MG63 (cell line): ENCODE measurements around the gene ST8SIA4. TPM values are rescaled to one million over a fixed set of nuclear protein-coding genes. Genes with fewer than 3 reads are reported as not detected.
A peak's percentile ranks its signal among the peaks of the same experiment; 100 is the strongest.
"Not testable (repeated sequence)": the region's sequence is repeated elsewhere in the genome, so short reads cannot be mapped to it uniquely, and the experiment has no call there.

Experiments
- DNase-seq: peaks from one replicate; pipeline ENCODE4 v3.0.0-alpha.2; 2020
- H3K27me3 ChIP-seq: fragments of 250-450 bp; sonication (Bioruptor Pico); 2 replicates; pipeline ENCODE4 v1.5.1; 2020; ENCODE audit warnings: mild to moderate bottlenecking, moderate library complexity
- H3K36me3 ChIP-seq: fragments of 250-450 bp; sonication (Bioruptor Pico); 2 replicates; pipeline ENCODE4 v1.5.1; 2020; ENCODE audit warnings: mild to moderate bottlenecking, moderate library complexity
- H3K4me3 ChIP-seq: fragments of 250-450 bp; sonication (Bioruptor Pico); 2 replicates; pipeline ENCODE4 v1.5.1; 2020; ENCODE audit warnings: mild to moderate bottlenecking, moderate library complexity
- H3K9me3 ChIP-seq: fragments of 250-450 bp; sonication (Bioruptor Pico); 2 replicates; pipeline ENCODE4 v1.5.1; 2020; ENCODE audit warnings: mild to moderate bottlenecking, moderate library complexity
- total RNA-seq: library from RNA; depleted of rRNA; stranded (reverse); fragments of >200 nt; shearing (Covaris generic); gene quantifications from 2 replicates; pipeline ENCODE4 v1.2.3, GENCODE V29; 2014; ENCODE audit warnings: low replicate concordance

Gene ST8SIA4
- total RNA-seq, 1 experiment from 2014 or later = not detected

DNA sequence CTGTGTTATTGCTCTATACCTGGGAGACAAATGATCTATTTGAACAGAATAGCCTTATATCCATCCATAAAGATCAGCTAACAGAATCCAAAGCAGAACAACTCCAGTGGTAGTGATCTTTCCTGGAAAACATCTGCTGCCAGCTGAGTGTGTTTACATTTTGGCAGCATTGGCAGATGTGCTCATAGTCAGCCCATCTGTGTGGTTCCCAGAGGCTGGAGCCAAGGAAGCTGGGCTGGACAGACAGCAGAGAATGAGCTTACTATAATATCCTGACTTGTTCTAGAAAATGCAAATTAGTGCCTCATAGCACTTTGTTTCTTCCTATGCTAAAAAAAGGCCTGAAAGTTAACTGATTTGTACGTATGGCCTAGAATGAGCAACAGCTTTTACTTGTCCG lies 99.7 kb downstream of the ST8SIA4 start:
- no peak overlapping the region for H3K4me3 ChIP-seq
- no peaks in the 10 kb centered on the region for H3K27me3 ChIP-seq
- H3K36me3 ChIP-seq = no peaks in the 10 kb centered on the region
- DNase-seq = peak; percentile 78
- H3K9me3 ChIP-seq = no peaks in the 10 kb centered on the region

GRCh38 chr5:100802208-100802607 lies 100.9 kb downstream of the ST8SIA4 start:
- no peak for DNase-seq
- no peaks in the 10 kb centered on the region for H3K27me3 ChIP-seq
- no peak overlapping the region for H3K4me3 ChIP-seq
- no peaks in the 10 kb centered on the region for H3K9me3 ChIP-seq
- H3K36me3 ChIP-seq = no peaks in the 10 kb centered on the region

GRCh38 chr5:100800562-100800961 lies 102.5 kb downstream of the ST8SIA4 start:
- DNase-seq = no peak
- H3K36me3 ChIP-seq = no peaks in the 10 kb centered on the region
- H3K27me3 ChIP-seq = no peaks in the 10 kb centered on the region
- H3K9me3 ChIP-seq = no peaks in the 10 kb centered on the region
- H3K4me3 ChIP-seq = no peak overlapping the region

DNA sequence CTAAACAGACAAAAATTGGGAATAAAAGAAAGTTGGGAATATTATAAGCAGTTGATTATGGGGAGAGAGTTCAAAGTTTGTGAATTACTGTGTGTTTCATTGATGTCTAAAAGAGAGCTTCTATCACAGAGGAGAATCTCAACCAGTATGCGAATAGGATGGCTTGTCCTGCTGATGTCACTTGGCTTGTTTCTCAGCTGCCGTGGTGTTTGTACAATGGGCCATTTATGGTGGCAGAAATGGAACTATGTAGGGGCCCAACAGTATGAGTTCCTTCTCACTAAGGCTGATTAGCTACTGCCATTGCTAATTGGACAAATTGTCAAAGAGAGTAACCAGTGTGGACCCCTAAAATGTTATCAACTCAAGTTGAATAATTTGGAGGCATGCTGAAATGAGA lies 103.9 kb downstream of the ST8SIA4 start:
- no peak for DNase-seq
- H3K9me3 ChIP-seq = no peaks in the 10 kb centered on the region
- H3K27me3 ChIP-seq = no peaks in the 10 kb centered on the region
- no peaks in the 10 kb centered on the region for H3K36me3 ChIP-seq
- no peak overlapping the region for H3K4me3 ChIP-seq

GRCh38 chr5:100797861-100798260 lies 105.2 kb downstream of the ST8SIA4 start:
- no peak overlapping the region for H3K4me3 ChIP-seq

DNA sequence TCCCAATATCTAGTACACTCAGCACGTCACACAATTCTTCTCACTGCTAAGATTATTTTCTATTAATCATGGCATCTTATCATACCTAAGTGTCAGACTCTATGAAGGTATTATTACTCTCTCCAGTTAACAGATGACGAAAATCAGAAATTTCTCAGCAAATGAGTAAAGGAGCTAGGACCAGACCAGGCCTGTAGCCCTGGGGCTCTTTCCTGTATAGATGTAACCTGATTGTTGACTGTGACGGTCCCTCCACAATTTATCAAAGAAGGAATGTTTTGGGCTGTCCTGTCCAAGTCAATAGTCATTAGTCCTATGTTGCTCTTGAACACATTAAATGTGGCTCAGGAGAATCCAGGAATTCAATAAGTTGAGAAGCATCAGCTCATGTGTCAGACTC lies 106.2 kb downstream of the ST8SIA4 start:
- Histone ChIP-seq H3K36me3 (no peaks in the 10 kb centered on the region), H3K4me3 (no peak overlapping the region), H3K9me3 (no peaks in the 10 kb centered on the region), H3K27me3 (no peaks in the 10 kb centered on the region)
- DNase-seq = no peak

More at GRCh38 chr5:100797861-100798260, 105.2 kb downstream of the ST8SIA4 start:
- no peaks in the 10 kb centered on the region for H3K36me3 ChIP-seq
- H3K27me3 ChIP-seq = no peaks in the 10 kb centered on the region
- no peak for DNase-seq
- no peaks in the 10 kb centered on the region for H3K9me3 ChIP-seq

DNA sequence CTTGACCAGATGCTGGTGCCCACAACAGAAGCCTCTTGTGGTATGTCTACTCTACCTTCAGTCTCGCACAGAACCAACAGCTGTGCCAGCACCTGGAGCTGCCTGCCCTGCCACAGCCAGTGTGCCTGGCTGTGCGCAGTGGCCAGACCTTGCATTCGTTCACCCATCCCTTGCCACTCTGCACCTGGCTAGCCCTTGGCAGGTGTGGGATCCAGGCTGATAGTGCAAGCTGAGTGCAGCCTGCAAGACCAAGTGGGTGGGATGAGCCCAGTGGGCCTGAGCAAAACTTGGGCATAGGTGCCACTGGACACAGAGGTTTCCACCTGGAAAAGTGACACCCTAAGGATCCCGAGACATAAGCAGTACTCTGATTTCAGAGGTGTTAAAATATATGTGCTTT lies 108.2 kb downstream of the ST8SIA4 start:
- no peaks in the 10 kb centered on the region; the same call in 1 of the 2 replicates for H3K27me3 ChIP-seq
- no peaks in the 10 kb centered on the region for H3K36me3 ChIP-seq
- H3K4me3 ChIP-seq = no peak overlapping the region
- DNase-seq = no peak
- H3K9me3 ChIP-seq = no peaks in the 10 kb centered on the region

DNA sequence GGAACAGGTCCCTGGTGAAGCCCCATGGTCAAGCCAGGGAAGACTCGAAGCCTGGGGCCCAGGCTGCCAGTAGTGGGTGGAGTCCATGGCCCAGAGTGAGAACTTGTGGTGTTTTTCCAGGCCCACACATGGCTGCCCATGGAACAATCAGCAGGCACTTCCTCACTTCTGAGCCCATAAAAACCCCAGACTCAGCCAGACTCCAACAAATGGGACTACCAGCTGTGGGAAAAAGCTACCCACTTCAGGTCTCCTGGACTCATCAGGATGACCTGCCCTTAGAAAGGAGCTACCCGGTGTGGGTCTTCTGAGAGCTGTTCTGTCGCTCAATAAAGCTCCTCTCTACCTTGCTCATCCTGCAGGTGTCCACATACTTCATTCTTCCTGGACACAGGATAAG lies 108.9 kb downstream of the ST8SIA4 start:
- Histone ChIP-seq H3K36me3 (no peaks in the 10 kb centered on the region), H3K27me3 (no peaks in the 10 kb centered on the region; the same call in 1 of the 2 replicates), H3K4me3 (no peak overlapping the region), H3K9me3 (no peaks in the 10 kb centered on the region)
- no peak for DNase-seq

DNA sequence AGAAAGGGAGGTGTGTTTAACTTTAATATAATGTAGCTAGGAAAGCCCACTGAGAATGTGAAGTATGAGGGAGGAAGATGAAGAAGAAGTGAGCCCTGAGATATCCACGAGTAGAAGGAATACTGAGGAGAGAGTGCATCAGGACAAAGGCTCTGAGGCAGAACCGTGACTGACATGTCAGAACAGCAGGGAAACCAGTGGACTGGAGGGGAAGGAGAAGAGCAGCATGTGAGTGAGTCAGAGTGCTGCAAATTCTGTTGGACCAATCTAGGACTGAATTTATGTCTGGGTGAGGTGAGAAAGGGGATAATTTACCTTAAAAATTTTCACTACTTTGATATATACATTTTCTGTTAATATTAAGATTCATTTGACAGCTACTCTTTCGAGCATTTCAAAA lies 110.3 kb downstream of the ST8SIA4 start:
- no peak for DNase-seq

DNA sequence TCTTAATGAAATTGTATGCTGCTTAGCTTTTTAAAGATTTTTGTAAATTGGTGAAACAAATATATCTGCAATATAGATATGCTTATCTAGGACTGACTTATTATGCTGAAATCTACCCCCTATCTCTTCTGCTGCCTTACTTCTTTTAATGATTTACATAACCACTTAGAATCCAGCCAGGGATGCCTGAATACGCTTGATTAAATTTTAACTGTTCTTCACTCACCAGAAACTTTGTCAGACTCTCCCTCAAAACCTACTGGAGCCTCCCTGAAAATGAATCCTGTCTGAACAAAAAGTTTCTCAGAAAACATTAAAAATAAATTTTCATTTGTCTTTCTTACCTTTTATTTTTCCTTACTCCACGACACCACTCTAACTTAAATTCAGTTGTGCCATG lies 111.7 kb downstream of the ST8SIA4 start:
- Histone ChIP-seq H3K27me3 (no peaks in the 10 kb centered on the region; the same call in 1 of the 2 replicates), H3K4me3 (no peak overlapping the region), H3K36me3 (no peaks in the 10 kb centered on the region), H3K9me3 (no peaks in the 10 kb centered on the region)
- DNase-seq = no peak

More for the DNA sequence above, 110.3 kb downstream of the ST8SIA4 start:
- H3K4me3 ChIP-seq = no peak overlapping the region
- no peaks in the 10 kb centered on the region for H3K9me3 ChIP-seq
- no peaks in the 10 kb centered on the region; the same call in 1 of the 2 replicates for H3K27me3 ChIP-seq
- no peaks in the 10 kb centered on the region for H3K36me3 ChIP-seq

GRCh38 chr5:100790951-100791350 lies 112.1 kb downstream of the ST8SIA4 start:
- no peaks in the 10 kb centered on the region; the same call in 1 of the 2 replicates for H3K27me3 ChIP-seq
- H3K9me3 ChIP-seq = no peaks in the 10 kb centered on the region
- H3K4me3 ChIP-seq = no peak overlapping the region
- H3K36me3 ChIP-seq = no peaks in the 10 kb centered on the region
- no peak for DNase-seq

DNA sequence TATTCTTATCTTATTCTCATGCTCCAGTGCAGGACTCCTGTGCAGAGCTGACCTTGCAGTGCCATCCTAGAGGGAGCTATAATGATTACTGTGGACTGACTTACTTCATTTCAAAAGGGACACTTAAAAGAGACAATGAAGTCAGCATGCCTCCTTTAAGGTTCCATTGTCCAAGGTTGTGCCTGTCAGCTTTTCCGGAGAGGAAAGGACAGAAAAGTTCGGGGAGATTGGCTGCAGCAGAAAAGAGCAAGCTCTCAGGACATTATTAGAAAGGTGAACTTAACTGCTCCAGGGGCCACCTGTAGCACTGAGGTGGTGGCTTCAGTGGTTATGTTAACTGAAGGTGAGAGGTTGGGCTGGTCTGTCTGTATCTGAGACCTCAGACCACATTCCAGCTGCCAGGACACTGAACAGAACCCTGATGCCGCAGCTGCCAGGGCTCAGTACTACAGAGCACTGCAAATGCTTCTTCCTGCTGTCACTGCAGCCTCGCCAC lies 112.9 kb downstream of the ST8SIA4 start:
- DNase-seq = no peak
- H3K4me3 ChIP-seq = no peak overlapping the region
- H3K36me3 ChIP-seq = no peaks in the 10 kb centered on the region
- H3K27me3 ChIP-seq = no peaks in the 10 kb centered on the region; the same call in 1 of the 2 replicates
- H3K9me3 ChIP-seq = no peaks in the 10 kb centered on the region

- DNase-seq = no peak
Observed at GRCh38 chr5:100789694-100790093, 113.4 kb downstream of the ST8SIA4 start.

GRCh38 chr5:100788417-100788816 lies 114.7 kb downstream of the ST8SIA4 start:
- Histone ChIP-seq H3K36me3 (no peaks in the 10 kb centered on the region), H3K4me3 (no peak overlapping the region), H3K27me3 (no peaks in the 10 kb centered on the region; the same call in 1 of the 2 replicates), H3K9me3 (no peaks in the 10 kb centered on the region)
- DNase-seq = no peak

More at GRCh38 chr5:100789694-100790093, 113.4 kb downstream of the ST8SIA4 start:
- Histone ChIP-seq H3K36me3 (no peaks in the 10 kb centered on the region), H3K4me3 (no peak overlapping the region), H3K9me3 (no peaks in the 10 kb centered on the region), H3K27me3 (no peaks in the 10 kb centered on the region; the same call in 1 of the 2 replicates)

GRCh38 chr5:100787648-100788047 lies 115.4 kb downstream of the ST8SIA4 start:
- no peaks in the 10 kb centered on the region; the same call in 1 of the 2 replicates for H3K27me3 ChIP-seq
- no peak overlapping the region for H3K4me3 ChIP-seq
- no peak for DNase-seq
- no peaks in the 10 kb centered on the region for H3K9me3 ChIP-seq
- H3K36me3 ChIP-seq = no peaks in the 10 kb centered on the region

- H3K4me3 ChIP-seq, H3K9me3 ChIP-seq, H3K36me3 ChIP-seq, DNase-seq, H3K27me3 ChIP-seq: not testable (repeated sequence)
Observed at GRCh38 chr5:100785536-100785935, 117.5 kb downstream of the ST8SIA4 start.

DNA sequence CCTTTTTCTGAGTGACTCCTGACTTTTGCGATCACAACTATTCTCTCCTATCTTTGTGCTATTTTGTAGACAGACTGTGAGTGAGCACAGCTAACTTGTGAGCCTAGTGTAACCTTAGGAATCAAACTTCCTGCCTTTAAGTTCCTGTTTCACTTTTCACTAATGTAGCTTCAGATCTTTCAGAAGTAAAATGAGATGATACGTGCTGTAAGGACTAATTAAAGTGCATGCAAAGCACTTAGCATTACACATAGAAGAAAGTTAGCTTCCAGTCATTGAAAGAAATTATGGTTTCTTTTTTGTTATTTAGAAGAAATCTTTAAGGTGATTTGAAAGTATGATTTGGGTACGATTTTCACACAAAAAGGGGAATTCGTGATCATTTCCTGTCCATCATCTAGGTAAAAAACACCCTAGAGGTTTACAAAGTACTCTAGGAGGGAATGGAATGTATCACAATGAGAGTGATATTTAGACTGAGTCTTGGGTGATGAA lies 122.7 kb downstream of the ST8SIA4 start:
- DNase-seq = no peak
- H3K9me3 ChIP-seq = no peaks in the 10 kb centered on the region
- H3K27me3 ChIP-seq = no peaks in the 10 kb centered on the region

DNA sequence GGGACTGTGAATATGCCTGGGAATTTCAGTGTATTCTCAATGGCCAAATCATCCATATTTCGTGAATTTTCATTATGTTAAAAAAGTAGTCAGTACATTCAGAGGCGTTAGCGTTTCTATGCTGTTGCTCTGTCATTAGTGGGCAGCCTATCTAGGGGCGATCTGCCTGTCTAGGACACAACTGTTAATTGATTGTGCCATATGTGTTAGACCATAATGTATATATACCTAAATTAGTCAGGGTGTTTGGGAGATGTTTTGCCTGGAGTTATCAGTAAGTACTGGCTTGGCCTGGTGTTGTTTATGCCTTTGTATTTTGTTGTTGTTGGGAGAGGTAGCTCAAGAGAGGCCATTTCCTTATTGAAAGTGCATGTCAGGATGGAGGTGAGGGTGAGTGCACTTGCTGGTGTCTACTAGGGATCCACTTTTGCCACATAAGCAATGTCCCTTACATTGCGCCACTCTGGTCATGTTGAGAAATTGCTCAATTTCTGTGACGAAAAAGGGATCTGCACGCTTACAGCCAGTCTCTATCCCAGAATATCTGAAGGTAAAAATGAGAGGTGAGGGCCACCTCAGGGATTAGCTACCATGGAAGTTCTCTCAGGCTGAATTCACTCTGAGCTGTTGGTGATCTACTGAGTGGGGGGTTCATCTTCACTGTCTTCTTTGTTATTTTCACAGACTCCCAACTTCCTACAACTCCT lies 123.3 kb downstream of the ST8SIA4 start:
- H3K36me3 ChIP-seq = no peaks in the 10 kb centered on the region
- H3K27me3 ChIP-seq = no peaks in the 10 kb centered on the region
- H3K9me3 ChIP-seq = no peaks in the 10 kb centered on the region
- no peak overlapping the region for H3K4me3 ChIP-seq
- DNase-seq = no peak

More for the DNA sequence above, 122.7 kb downstream of the ST8SIA4 start:
- no peaks in the 10 kb centered on the region for H3K36me3 ChIP-seq
- no peak overlapping the region for H3K4me3 ChIP-seq
